Motor neuron (in vitro differentiated cells): Measurements from ENCODE around the gene DRP2. TPM values are rescaled to one million over a fixed set of nuclear protein-coding genes. Genes with fewer than 3 reads are reported as not detected.

ENCODE experiments used
- total RNA-seq, 8 experiments: library from RNA; unstranded; fragments of 300-600 nt; gene quantifications; 2 replicates each; pipeline versions ENCODE4 v1.2.3 to v1.2.4, GENCODE V29; 2022

Gene DRP2
- total RNA-seq, 8 experiments from 2014 or later = 0.27 to 5.3 (median 1.9) TPM; not detected in 1

Other genes starting within 250 kb of the DRP2 start
- gene TRMT2B, start 167.7 kb upstream of the DRP2 start, total RNA-seq = 10 to 100 TPM in 2 of 8 experiments, 1 to 10 TPM in 6; 2.7 to 17.5 (median 6.4) TPM
- 10 to 100 TPM in 5 of 8 experiments, 1 to 10 TPM in 1, under 1 TPM in 1, not detected in 1; 0.45 to 58.0 (median 24.6) TPM for gene TMEM35A, start 140.9 kb upstream of the DRP2 start, total RNA-seq
- gene CENPI, start 121.6 kb upstream of the DRP2 start, total RNA-seq = 10 to 100 TPM in 2 of 8 experiments, 1 to 10 TPM in 4, under 1 TPM in 2; 0.20 to 13.6 (median 2.3) TPM
- 1 to 10 TPM in 1 of 8 experiments, under 1 TPM in 7; 0.07 to 1.7 (median 0.22) TPM for gene TAF7L, start 71.5 kb downstream of the DRP2 start, total RNA-seq
- gene TIMM8A, start 129.0 kb downstream of the DRP2 start, total RNA-seq = 10 to 100 TPM in 5 of 8 experiments, 1 to 10 TPM in 3; 7.2 to 30.0 (median 12.6) TPM
- 1 to 10 TPM in 4 of 8 experiments, under 1 TPM in 4; 0.16 to 1.2 (median 0.81) TPM for gene BTK, start 166.4 kb downstream of the DRP2 start, total RNA-seq
- 1,000 to 10,000 TPM; 2,585 to 5,365 (median 3,457) TPM for gene RPL36A, start 171.2 kb downstream of the DRP2 start, total RNA-seq
- gene GLA, start 188.1 kb downstream of the DRP2 start, total RNA-seq = 10 to 100 TPM; 15.7 to 72.8 (median 26.8) TPM
- gene HNRNPH2, start 188.4 kb downstream of the DRP2 start, total RNA-seq = 10 to 100 TPM; 53.6 to 97.9 (median 78.7) TPM